ENCODE measurements around the gene DCUN1D2. TPM values are rescaled to one million over a fixed set of nuclear protein-coding genes. Genes with fewer than 3 reads are reported as not detected.

Gene DCUN1D2
- total and polyA plus RNA-seq, 10 of the 15 experiments (the other 5 are each of a cell fraction or from before 2014, with no cell fraction given): 2.5 to 23.6 (median 9.3) TPM

GRCh38 chr13:113461022-113461751 is 29.3 kb downstream of the DCUN1D2 start:
- H2AFZ ChIP-seq (ENCODE audit: control insufficient read depth, low read depth, low read length): no peak overlapping the region
- no peaks in the 10 kb centered on the region for H3K4me1 ChIP-seq (ENCODE audit: control insufficient read depth, insufficient read depth, low read length)
- no peak for FAIRE-seq
- in situ Hi-C loops (cut with MboI) (no loop called here), intact Hi-C loops (cut with micrococcal nuclease; ENCODE audit: unreplicated experiment) (no loop called here)
- ChIA-PET CTCF (no interaction called here), POLR2A (no interaction called here), RAD21 (ENCODE audit: unreplicated experiment) (no interaction called here), SMC1A (ENCODE audit: uncharacterized antibody, unreplicated experiment) (no interaction called here)
- ATAC-seq: no peak
- H4K20me1 ChIP-seq (ENCODE audit: control insufficient read depth, insufficient read depth): no peaks in the 10 kb centered on the region
- no peaks in the 10 kb centered on the region for H3K27me3 ChIP-seq (replicated peaks in 1 of 2; ENCODE audit: control insufficient read depth in 2 of 2, insufficient read depth in 2 of 2, low read length in 1 of 2)
- H3K27ac ChIP-seq (ENCODE audit: control insufficient read depth, insufficient read depth): no peak overlapping the region
- H3K36me3 ChIP-seq (ENCODE audit: control insufficient read depth in 2 of 2, insufficient read depth in 2 of 2, low read length in 1 of 2): peaks cover 10 to 15% of the 10 kb centered on the region in 2 experiments; a peak in 3 of 4 replicates
- H3K4me2 ChIP-seq (ENCODE audit: control insufficient read depth, insufficient read depth): no peak overlapping the region
- no peak for TF ChIP-seq RELA (IDR thresholded peaks at IDR 0.05; ENCODE audit: borderline replicate concordance, partially characterized antibody)
- no peaks in the 10 kb centered on the region for H3K79me2 ChIP-seq (ENCODE audit: control insufficient read depth, insufficient read depth, low read length)
- no peak for DNase-seq (ENCODE audit: low read depth, low spot score)
- H3K4me3 ChIP-seq: no peak overlapping the region
- no peaks in the 10 kb centered on the region for H3K9me3 ChIP-seq (replicated peaks; ENCODE audit: control insufficient read depth, insufficient read depth, low read length)
- BruUV-seq (replicated peaks): no TSS peak
- 98% methylated on average over 12 of the region's 12 CpGs for WGBS (ENCODE audit: insufficient coverage, insufficient replicate concordance, low lambda C conversion rate, missing lambda C conversion rate)
- H3K9ac ChIP-seq (ENCODE audit: control insufficient read depth, insufficient read depth, low read length): no peak overlapping the region

GRCh38 chr13:113460599-113460998 is 29.9 kb downstream of the DCUN1D2 start:
- Histone ChIP-seq H2AFZ (ENCODE audit: control insufficient read depth, low read depth, low read length) (no peak overlapping the region), H3K4me2 (ENCODE audit: control insufficient read depth, insufficient read depth) (no peak overlapping the region), H3K27ac (ENCODE audit: control insufficient read depth, insufficient read depth) (no peak overlapping the region), H3K9me3 (replicated peaks; ENCODE audit: control insufficient read depth, insufficient read depth, low read length) (no peaks in the 10 kb centered on the region), H3K4me3 (no peak overlapping the region), H3K36me3 (ENCODE audit: control insufficient read depth in 2 of 2, insufficient read depth in 2 of 2, low read length in 1 of 2) (peaks cover 11 to 15% of the 10 kb centered on the region in 2 experiments; a peak in 3 of 4 replicates), H3K79me2 (ENCODE audit: control insufficient read depth, insufficient read depth, low read length) (no peaks in the 10 kb centered on the region), H4K20me1 (ENCODE audit: control insufficient read depth, insufficient read depth) (no peaks in the 10 kb centered on the region), H3K9ac (ENCODE audit: control insufficient read depth, insufficient read depth, low read length) (no peak overlapping the region), H3K27me3 (replicated peaks in 1 of 2; ENCODE audit: control insufficient read depth in 2 of 2, insufficient read depth in 2 of 2, low read length in 1 of 2) (no peaks in the 10 kb centered on the region), H3K4me1 (ENCODE audit: control insufficient read depth, insufficient read depth, low read length) (no peaks in the 10 kb centered on the region)
- DNase-seq (ENCODE audit: low read depth, low spot score): no peak
- no peak for FAIRE-seq
- no TSS peak for BruUV-seq (replicated peaks)
- ChIA-PET RAD21 (ENCODE audit: unreplicated experiment) (no interaction called here), SMC1A (ENCODE audit: uncharacterized antibody, unreplicated experiment) (no interaction called here), CTCF (no interaction called here), POLR2A (no interaction called here)
- WGBS (ENCODE audit: insufficient coverage, insufficient replicate concordance, low lambda C conversion rate, missing lambda C conversion rate): 99% methylated on average over 14 of the region's 14 CpGs
- TF ChIP-seq, protein P1, sequence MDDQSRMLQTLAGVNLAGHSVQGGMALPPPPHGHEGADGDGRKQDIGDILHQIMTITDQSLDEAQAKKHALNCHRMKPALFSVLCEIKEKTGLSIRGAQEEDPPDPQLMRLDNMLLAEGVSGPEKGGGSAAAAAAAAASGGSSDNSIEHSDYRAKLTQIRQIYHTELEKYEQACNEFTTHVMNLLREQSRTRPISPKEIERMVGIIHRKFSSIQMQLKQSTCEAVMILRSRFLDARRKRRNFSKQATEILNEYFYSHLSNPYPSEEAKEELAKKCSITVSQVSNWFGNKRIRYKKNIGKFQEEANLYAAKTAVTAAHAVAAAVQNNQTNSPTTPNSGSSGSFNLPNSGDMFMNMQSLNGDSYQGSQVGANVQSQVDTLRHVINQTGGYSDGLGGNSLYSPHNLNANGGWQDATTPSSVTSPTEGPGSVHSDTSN (IDR thresholded peaks at IDR 0.05; ENCODE audit: insufficient replicate concordance, low read depth, low read length): no peak
- intact Hi-C loops (cut with micrococcal nuclease; ENCODE audit: unreplicated experiment) (no loop called here), in situ Hi-C loops (cut with MboI) (no loop called here)
- no peak for ATAC-seq
